Naive thymus-derived CD4-positive, alpha-beta T cell (primary cell): ENCODE results near the gene HOXA10. TPM values are rescaled to one million over a fixed set of nuclear protein-coding genes. Genes with fewer than 3 reads are reported as not detected.
A peak's percentile ranks its signal among the peaks of the same experiment; 100 is the strongest.

ENCODE experiments used
- ATAC-seq: fragments of 150-1000 bp; cut with Tn5 transposase; 2 replicates; pipeline ENCODE4 v1.10.0; 2021; ENCODE audit warnings: mild to moderate bottlenecking, moderate library complexity
- CTCF ChIA-PET: fragments of 350-600 bp; sonication (Branson Sonifier 250); formaldehyde crosslinking; loops from one replicate; lab custom pipeline; 2021; ENCODE audit warnings: antibody characterized with exemption; lab: Charles Lee
- POLR2A ChIA-PET: fragments of 350-600 bp; sonication (Branson Sonifier 250); formaldehyde crosslinking; loops from one replicate; lab custom pipeline; 2021; ENCODE audit warnings: antibody characterized with exemption, inconsistent platforms; lab: Charles Lee
- DNase-seq, 9 donors: peaks; one replicate each; pipeline versions ENCODE4 v3.0.0 to v3.0.0-alpha.2; 2020 to 2022; ENCODE audit warnings: mixed read lengths in 1 of 9
- H3K27ac ChIP-seq: one replicate; pipeline ENCODE4 v1.7.0; 2013; ENCODE audit warnings: mild to moderate bottlenecking, low read depth, low read length, moderate library complexity
- H3K27me3 ChIP-seq, 2 donors: one replicate each; pipeline ENCODE4 v1.7.0; 2013; ENCODE audit warnings: low read length in 2 of 2, mild to moderate bottlenecking in 2 of 2, moderate library complexity in 2 of 2; ENCODE audit not compliant: control insufficient read depth in 2 of 2, insufficient read depth in 2 of 2
- H3K36me3 ChIP-seq, 3 experiments: 1 replicate in 2 of 3; 2 replicates in 1 of 3; pipeline ENCODE4 v1.7.0; 2013; ENCODE audit warnings: low read length in 3 of 3, mild to moderate bottlenecking in 3 of 3, moderate library complexity in 1 of 3; ENCODE audit not compliant: insufficient read depth in 3 of 3, control insufficient read depth in 2 of 3
- H3K4me1 ChIP-seq, 2 donors: one replicate each; pipeline ENCODE4 v1.7.0; 2013; ENCODE audit warnings: low read length in 2 of 2, mild to moderate bottlenecking in 2 of 2, moderate library complexity in 1 of 2; ENCODE audit not compliant: control insufficient read depth in 2 of 2, insufficient read depth in 2 of 2
- H3K4me3 ChIP-seq: 2 replicates; pipeline ENCODE4 v1.7.0; 2013; ENCODE audit warnings: mild to moderate bottlenecking, low read length
- H3K9me3 ChIP-seq, 3 experiments: 1 replicate in 2 of 3; 2 replicates in 1 of 3; pipeline ENCODE4 v1.7.0; 2013; ENCODE audit warnings: low read length in 3 of 3; ENCODE audit not compliant: control insufficient read depth in 2 of 3
- H3K27ac Mint-ChIP-seq, 9 donors: one replicate each; pipeline ENCODE4 v1.8.0; 2020 to 2022; ENCODE audit warnings: mixed read lengths in 9 of 9, mild to moderate bottlenecking in 8 of 9, moderate library complexity in 5 of 9, inconsistent platforms in 2 of 9
- H3K27me3 Mint-ChIP-seq, 5 donors: one replicate each; pipeline ENCODE4 v1.8.0; 2021 to 2022; ENCODE audit warnings: mixed read lengths in 5 of 5, mild to moderate bottlenecking in 1 of 5
- H3K36me3 Mint-ChIP-seq, 5 donors: one replicate each; pipeline ENCODE4 v1.8.0; 2020 to 2022; ENCODE audit warnings: mixed read lengths in 5 of 5, mild to moderate bottlenecking in 3 of 5, inconsistent platforms in 1 of 5
- H3K4me1 Mint-ChIP-seq, 7 donors: one replicate each; pipeline ENCODE4 v1.8.0; 2020 to 2022; ENCODE audit warnings: mixed read lengths in 7 of 7, mild to moderate bottlenecking in 3 of 7, inconsistent platforms in 1 of 7
- H3K4me3 Mint-ChIP-seq, 10 donors: one replicate each; pipeline ENCODE4 v1.8.0; 2020 to 2022; ENCODE audit warnings: mild to moderate bottlenecking in 10 of 10, mixed read lengths in 10 of 10, moderate library complexity in 6 of 10, inconsistent platforms in 2 of 10
- H3K9me3 Mint-ChIP-seq, 11 donors: one replicate each; pipeline ENCODE4 v1.8.0; 2020 to 2022; ENCODE audit warnings: mixed read lengths in 11 of 11, mild to moderate bottlenecking in 4 of 11, inconsistent platforms in 1 of 11, moderate library complexity in 1 of 11
- intact Hi-C, 2 donors: fragments of 100-400 bp; cut with micrococcal nuclease; formaldehyde crosslinking; loops; one replicate each; pipeline ENCODE4 v1.15.1; 2023
- polyA plus RNA-seq, 2 donors: library from polyadenylated mRNA; unstranded; fragments of 300-500 nt; fragmentation: Illumina TruSeq; gene quantifications; one replicate each; pipeline ENCODE4 v1.2.3, GENCODE V29; 2021
- total RNA-seq, 6 experiments: library from RNA in 5 of 6; stranded (reverse) in 5 of 6; gene quantifications; 1 replicate in 5 of 6; 2 replicates in 1 of 6; pipeline ENCODE4 v1.2.3 and lab custom pipeline; 2021 to 2026

HOXA10 gene
- total and polyA plus RNA-seq, 7 experiments from 2014 or later, result 0.66 TPM; not detected in 6

DNA sequence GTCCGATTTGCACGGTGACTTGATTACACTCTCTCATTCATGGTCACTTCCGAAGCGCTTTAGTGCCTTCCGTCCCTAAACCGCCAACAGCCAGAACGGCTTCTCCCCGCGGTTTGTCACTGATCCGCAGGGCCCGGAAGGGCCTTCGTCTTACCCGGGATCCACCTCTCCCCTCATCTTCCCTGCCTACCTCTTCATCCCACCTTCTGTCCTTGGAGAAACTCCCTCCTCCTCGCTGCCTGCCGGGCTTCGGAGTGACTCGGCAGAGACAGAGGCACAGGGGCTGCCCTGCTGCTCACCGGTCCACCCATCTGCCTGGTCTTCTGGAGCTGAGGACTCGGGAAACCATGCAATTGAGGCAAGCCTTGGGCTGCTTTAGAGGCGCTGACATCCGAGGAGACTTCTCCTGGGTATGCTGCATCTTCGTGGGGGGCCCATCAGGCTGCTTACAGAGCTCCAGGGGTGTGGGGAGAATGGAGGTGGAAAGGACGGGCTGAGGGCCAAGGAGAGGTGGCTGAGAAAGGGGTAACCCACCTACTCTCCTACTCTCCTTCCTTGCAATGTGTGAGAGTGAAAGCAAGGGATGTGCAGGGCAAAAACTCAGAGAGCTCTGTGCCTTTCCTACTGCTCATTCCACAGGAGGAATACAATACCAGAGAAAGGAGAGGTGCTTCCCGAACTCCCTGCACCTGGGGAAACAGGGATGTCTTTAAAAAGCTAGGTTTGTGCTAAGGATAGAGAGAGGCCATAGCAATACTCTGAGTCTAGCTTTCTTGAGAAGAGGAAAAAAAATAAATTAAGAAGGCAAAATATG is 11.9 kb upstream of the HOXA10 start:
- peak in 1 of 9 donors; percentile 11 for DNase-seq
- H3K27ac ChIP-seq, result no peak overlapping the region
- Mint-ChIP-seq H3K27ac (peak overlapping the region; percentile 22 to 85 (median 71)), H3K9me3 (peaks cover 0 to 15% (median 0%) of the 10 kb centered on the region in 11 donors), H3K4me3 (peak overlapping the region; percentile 64 to 87 (median 79)), H3K27me3 (peaks cover 84 to 97% (median 85%) of the 10 kb centered on the region in 5 donors), H3K4me1 (peaks cover 27 to 67% (median 51%) of the 10 kb centered on the region in 7 donors), H3K36me3 (peaks cover 0 to 4% (median 0%) of the 10 kb centered on the region in 5 donors)
- H3K36me3 ChIP-seq, result no peaks in the 10 kb centered on the region
- intact Hi-C loops, result loop anchor here (2.0 to 5.0 kb wide), 6 partner anchors 15 to 1324 kb away; partner anchors contain the start of genes HOXA3 (in 2 of the 2), HIBADH (in 1 of the 2) and HOXA13 (in 1 of the 2)
- ChIA-PET POLR2A (interaction anchor here (1.0 to 1.9 kb wide), 3 partner anchors 17 to 25 kb away, joined by 3 to 4 read pairs (median 4); no protein-coding TSS in a partner anchor), CTCF (interaction anchor here (0.9 to 1.7 kb wide), 3 partner anchors 9 to 1093 kb away, joined by 3 to 8 read pairs (median 3); no protein-coding TSS in a partner anchor)
- no peak for ATAC-seq
- H3K9me3 ChIP-seq, result no peaks in the 10 kb centered on the region
- peaks cover 45 to 82% of the 10 kb centered on the region in 2 donors for H3K27me3 ChIP-seq
- H3K4me1 ChIP-seq, result peaks cover 40 to 50% of the 10 kb centered on the region in 2 donors
- H3K4me3 ChIP-seq, result no peak overlapping the region

DNA sequence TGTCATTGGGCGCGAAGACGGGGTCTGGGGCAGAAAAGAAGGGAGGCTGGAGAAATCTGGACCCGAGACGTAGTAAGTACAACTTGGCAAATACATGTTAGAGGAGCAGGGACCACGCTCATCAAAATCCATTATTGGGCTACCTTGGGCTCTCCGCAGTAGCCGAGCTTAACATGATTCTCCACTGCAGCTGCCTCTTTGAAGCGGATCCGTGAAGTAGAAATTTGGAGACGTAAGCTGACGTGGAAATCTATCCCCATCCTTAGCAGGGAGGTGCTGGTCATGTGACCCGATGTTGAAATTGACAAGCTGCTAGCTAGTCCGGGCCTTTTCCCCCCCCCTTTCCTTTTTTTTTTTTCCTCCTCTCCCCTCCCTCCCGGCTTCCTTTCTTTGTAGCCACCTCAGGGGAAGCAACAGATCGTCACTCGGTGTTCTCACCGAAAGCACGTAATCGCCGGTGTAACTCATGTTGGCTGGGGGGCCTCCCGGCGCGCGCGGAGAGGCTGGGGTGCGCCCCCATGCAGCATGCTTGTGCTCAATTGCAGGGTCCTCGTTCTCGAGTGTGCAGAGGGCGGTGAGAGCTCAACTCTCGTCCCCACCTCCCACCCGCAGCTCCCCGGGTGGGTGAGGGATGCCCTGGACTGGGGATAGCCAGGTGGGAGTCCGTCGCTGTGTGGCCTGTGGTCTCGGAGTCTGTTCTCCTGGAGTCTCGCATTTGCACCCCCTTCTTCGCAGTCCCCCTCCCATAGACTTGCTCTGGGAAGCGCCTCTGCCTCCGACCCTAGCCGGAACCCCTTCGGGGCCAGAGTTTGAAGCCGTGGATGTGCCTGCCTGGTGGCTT is 11.1 kb upstream of the HOXA10 start, which contains the start of gene HOXA11:
HOXA11 (minus strand) TSS at position 220 of the 841 bp plus-strand sequence; CDS start at position 132, 88 bp downstream.
- H3K4me1 ChIP-seq, result peaks cover 40 to 50% of the 10 kb centered on the region in 2 donors
- H3K27me3 ChIP-seq, result peaks cover 45 to 87% of the 10 kb centered on the region in 2 donors
- ATAC-seq (peak; percentile 14), DNase-seq (peak in 2 of 9 donors; percentile 8 to 21)
- H3K36me3 ChIP-seq, result no peaks in the 10 kb centered on the region
- CTCF ChIA-PET, result interaction anchor here (1.0 kb wide), 1 partner anchor 35 kb away, joined by 3 read pairs; no protein-coding TSS in a partner anchor
- Mint-ChIP-seq H3K27me3 (peaks cover 80 to 95% (median 81%) of the 10 kb centered on the region in 5 donors), H3K4me1 (peaks cover 29 to 65% (median 51%) of the 10 kb centered on the region in 7 donors), H3K4me3 (peak within 1 kb of the TSS; percentile 71 to 87 (median 79)), H3K36me3 (peaks cover 0 to 4% (median 0%) of the 10 kb centered on the region in 5 donors), H3K27ac (peak within 1 kb of the TSS; percentile 22 to 85 (median 73)), H3K9me3 (peaks cover 0 to 14% (median 0%) of the 10 kb centered on the region in 11 donors)
- no peak within 1 kb of the TSS for H3K27ac ChIP-seq
- POLR2A ChIA-PET, result interaction anchor here (1.1 to 1.9 kb wide), 3 partner anchors 17 to 25 kb away, joined by 3 to 5 read pairs (median 4); no protein-coding TSS in a partner anchor
- peak within 1 kb of the TSS; percentile 39 for H3K4me3 ChIP-seq
- no peaks in the 10 kb centered on the region for H3K9me3 ChIP-seq
- intact Hi-C loops, result loop anchor here (2.0 to 5.0 kb wide), 6 partner anchors 14 to 1323 kb away; partner anchors contain the start of genes HOXA3 (in 2 of the 2), HIBADH (in 1 of the 2) and HOXA13 (in 1 of the 2)

DNA sequence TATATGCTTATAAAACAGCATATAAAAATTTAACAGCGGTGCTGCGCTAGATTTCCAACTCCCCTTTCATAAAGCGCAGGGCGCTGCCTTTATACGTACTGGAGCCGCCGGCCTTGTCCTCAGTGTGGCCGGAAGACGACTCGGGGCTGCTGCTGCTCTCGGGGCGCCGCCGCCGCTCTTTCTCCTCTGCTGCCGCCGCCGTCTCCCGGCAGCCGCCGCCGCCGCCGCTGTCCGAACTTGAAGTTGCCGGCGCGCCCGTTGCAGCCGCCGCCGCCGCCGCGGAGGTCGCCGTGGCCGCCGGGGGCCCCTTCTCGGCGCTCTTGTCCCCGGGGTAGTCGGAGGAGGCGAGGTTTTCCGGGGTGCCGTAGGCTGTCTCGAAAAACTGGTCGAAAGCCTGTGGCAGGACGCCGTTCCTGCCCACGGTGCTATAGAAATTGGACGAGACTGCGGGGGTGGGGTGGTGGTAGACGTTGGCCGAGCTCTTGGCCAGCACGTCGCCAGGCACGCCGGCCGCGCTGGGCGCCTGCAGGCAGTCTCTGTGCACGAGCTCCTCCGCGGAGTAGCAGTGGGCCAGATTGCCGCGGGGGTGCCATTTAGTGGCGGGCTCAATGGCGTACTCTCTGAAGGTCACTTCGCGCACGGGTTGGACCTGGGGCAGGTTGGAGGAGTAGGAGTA is 10.4 kb upstream of the HOXA10 start:
- H3K4me3 ChIP-seq, result peak overlapping the region; percentile 39
- no peaks in the 10 kb centered on the region for H3K36me3 ChIP-seq
- ChIA-PET CTCF (interaction anchor here (1.1 kb wide), 1 partner anchor 505 kb away, joined by 3 read pairs; no protein-coding TSS in a partner anchor), POLR2A (interaction anchor here (1.4 kb wide), 1 partner anchor 16 kb away, joined by 5 read pairs; no protein-coding TSS in a partner anchor)
- H3K27me3 Mint-ChIP-seq, result peaks cover 78 to 92% (median 81%) of the 10 kb centered on the region in 5 donors
- H3K36me3 Mint-ChIP-seq, result no peaks in the 10 kb centered on the region
- intact Hi-C loops, result loop anchor here (1.0 to 5.0 kb wide), 7 partner anchors 10 to 1322 kb away; partner anchors contain the start of genes HOXA3 (in 2 of the 2), HIBADH (in 1 of the 2), HOXA10 (in 1 of the 2) and HOXA13 (in 1 of the 2)
- H3K4me1 ChIP-seq, result peaks cover 40 to 52% of the 10 kb centered on the region in 2 donors
- H3K4me1 Mint-ChIP-seq, result peaks cover 29 to 62% (median 51%) of the 10 kb centered on the region in 7 donors
- H3K27ac Mint-ChIP-seq, result peak overlapping the region in 7 of 9 donors; percentile 43 to 84 (median 73)
- peak overlapping the region; percentile 69 to 87 (median 79) for H3K4me3 Mint-ChIP-seq
- peaks cover 0 to 14% (median 0%) of the 10 kb centered on the region in 11 donors for H3K9me3 Mint-ChIP-seq
- no peak overlapping the region for H3K27ac ChIP-seq
- no peaks in the 10 kb centered on the region for H3K9me3 ChIP-seq
- DNase-seq (peak in 2 of 9 donors; percentile 36 to 38), ATAC-seq (peak; percentile 22)
- peaks cover 47 to 89% of the 10 kb centered on the region in 2 donors for H3K27me3 ChIP-seq

DNA sequence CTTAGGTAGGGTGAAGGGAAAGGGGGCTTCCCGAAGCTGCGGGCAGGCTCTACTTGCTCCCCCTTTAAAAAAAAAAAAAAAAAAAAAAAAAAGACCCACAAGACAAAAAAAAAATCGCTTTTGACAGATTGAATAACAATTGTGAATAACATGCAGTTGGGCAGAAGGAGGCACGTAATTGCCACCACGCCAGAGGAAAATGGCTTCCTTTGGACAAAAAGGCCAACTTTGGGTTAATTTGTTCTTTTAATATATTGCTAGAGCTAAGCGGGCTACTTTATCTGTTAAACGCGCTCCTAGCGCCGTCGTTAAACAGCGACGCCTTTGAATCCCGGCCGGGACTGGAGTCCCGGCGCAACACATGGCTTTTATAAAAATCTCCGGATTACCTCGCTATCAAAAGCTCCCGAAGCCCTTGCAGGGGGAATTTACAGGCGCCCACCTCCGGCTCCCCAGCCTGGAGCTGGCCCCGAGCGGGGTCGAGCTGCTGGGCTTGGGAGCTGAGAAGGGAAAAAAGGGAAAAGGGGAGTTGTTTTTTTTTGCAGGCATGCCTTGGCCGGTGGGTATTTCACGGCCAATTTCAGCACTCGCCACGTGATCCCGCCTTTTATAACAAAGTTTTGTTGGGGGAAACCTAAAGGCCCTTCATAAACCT is 9.7 kb upstream of the HOXA10 start:
- H3K9me3 Mint-ChIP-seq, result peaks cover 0 to 14% (median 0%) of the 10 kb centered on the region in 11 donors
- no peaks in the 10 kb centered on the region for H3K36me3 ChIP-seq
- peak overlapping the region; percentile 39 for H3K4me3 ChIP-seq
- POLR2A ChIA-PET, result interaction anchor here (0.7 to 1.3 kb wide), 2 partner anchors 16 to 59 kb away, joined by 3 to 7 read pairs; partner anchors contain the start of gene EVX1
- peaks cover 29 to 55% (median 46%) of the 10 kb centered on the region in 7 donors for H3K4me1 Mint-ChIP-seq
- no peaks in the 10 kb centered on the region for H3K36me3 Mint-ChIP-seq
- peak overlapping the region; percentile 17 to 87 (median 58) for H3K4me3 Mint-ChIP-seq
- peaks cover 79 to 92% (median 83%) of the 10 kb centered on the region in 5 donors for H3K27me3 Mint-ChIP-seq
- peaks cover 53 to 89% of the 10 kb centered on the region in 2 donors for H3K27me3 ChIP-seq
- DNase-seq, result peak in 2 of 9 donors; percentile 6 to 16
- H3K27ac ChIP-seq, result no peak overlapping the region
- no peak for ATAC-seq
- peak overlapping the region in 4 of 9 donors; percentile 11 to 65 (median 32) for H3K27ac Mint-ChIP-seq
- CTCF ChIA-PET, result interaction anchor here (0.6 to 1.6 kb wide), 5 partner anchors 10 to 504 kb away, joined by 3 to 4 read pairs (median 3); no protein-coding TSS in a partner anchor
- peaks cover 34 to 48% of the 10 kb centered on the region in 2 donors for H3K4me1 ChIP-seq
- no peaks in the 10 kb centered on the region for H3K9me3 ChIP-seq
- intact Hi-C loops, result loop anchor here (1.0 to 2.0 kb wide), 4 partner anchors 10 to 17 kb away; partner anchors contain the start of genes HOXA10 (in 1 of the 2) and HOXA13 (in 1 of the 2)
